ENCODE data around the gene CMTM7.

DNA sequence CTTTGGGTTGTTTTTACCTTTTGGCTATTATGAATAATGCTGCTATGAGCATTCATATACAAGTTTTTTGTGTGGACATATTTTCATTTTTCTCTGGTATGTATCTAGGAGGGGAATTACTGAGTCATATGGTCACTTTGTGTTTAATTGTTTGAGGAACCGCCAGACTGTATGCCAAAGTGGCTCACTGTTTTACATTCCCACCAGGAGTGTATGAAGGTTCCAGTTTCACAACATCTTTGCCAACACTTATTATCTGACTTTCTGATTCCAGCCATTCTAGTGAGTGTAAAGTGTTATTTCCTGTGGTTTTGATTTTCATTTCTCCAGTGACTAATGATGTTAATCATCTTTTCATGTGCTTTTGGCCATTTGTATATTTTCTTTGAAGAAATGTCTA lies 51.8 kb downstream of the CMTM7 start:
- TF ChIP-seq POLR2AphosphoS5 (IDR thresholded peaks at IDR 0.05; ENCODE audit: low read depth, low read length): no peak
- no peak for TF ChIP-seq RAD21 (CRISPR knock-in tag; IDR thresholded peaks at IDR 0.05)
- TF ChIP-seq, protein P1, sequence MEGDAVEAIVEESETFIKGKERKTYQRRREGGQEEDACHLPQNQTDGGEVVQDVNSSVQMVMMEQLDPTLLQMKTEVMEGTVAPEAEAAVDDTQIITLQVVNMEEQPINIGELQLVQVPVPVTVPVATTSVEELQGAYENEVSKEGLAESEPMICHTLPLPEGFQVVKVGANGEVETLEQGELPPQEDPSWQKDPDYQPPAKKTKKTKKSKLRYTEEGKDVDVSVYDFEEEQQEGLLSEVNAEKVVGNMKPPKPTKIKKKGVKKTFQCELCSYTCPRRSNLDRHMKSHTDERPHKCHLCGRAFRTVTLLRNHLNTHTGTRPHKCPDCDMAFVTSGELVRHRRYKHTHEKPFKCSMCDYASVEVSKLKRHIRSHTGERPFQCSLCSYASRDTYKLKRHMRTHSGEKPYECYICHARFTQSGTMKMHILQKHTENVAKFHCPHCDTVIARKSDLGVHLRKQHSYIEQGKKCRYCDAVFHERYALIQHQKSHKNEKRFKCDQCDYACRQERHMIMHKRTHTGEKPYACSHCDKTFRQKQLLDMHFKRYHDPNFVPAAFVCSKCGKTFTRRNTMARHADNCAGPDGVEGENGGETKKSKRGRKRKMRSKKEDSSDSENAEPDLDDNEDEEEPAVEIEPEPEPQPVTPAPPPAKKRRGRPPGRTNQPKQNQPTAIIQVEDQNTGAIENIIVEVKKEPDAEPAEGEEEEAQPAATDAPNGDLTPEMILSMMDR (CRISPR knock-in tag; IDR thresholded peaks at IDR 0.05): no peak
- no peak for TF ChIP-seq ATF1 (CRISPR knock-in tag; IDR thresholded peaks at IDR 0.05)
- TF ChIP-seq MAF1 (CRISPR knock-in tag; IDR thresholded peaks at IDR 0.05; ENCODE audit: borderline replicate concordance): no peak
- TF ChIP-seq NFIC (IDR thresholded peaks at IDR 0.05; ENCODE audit: low read length): no peak
- TF ChIP-seq ATM (IDR thresholded peaks at IDR 0.05; ENCODE audit: borderline replicate concordance): no peak
- TF ChIP-seq, protein P2, sequence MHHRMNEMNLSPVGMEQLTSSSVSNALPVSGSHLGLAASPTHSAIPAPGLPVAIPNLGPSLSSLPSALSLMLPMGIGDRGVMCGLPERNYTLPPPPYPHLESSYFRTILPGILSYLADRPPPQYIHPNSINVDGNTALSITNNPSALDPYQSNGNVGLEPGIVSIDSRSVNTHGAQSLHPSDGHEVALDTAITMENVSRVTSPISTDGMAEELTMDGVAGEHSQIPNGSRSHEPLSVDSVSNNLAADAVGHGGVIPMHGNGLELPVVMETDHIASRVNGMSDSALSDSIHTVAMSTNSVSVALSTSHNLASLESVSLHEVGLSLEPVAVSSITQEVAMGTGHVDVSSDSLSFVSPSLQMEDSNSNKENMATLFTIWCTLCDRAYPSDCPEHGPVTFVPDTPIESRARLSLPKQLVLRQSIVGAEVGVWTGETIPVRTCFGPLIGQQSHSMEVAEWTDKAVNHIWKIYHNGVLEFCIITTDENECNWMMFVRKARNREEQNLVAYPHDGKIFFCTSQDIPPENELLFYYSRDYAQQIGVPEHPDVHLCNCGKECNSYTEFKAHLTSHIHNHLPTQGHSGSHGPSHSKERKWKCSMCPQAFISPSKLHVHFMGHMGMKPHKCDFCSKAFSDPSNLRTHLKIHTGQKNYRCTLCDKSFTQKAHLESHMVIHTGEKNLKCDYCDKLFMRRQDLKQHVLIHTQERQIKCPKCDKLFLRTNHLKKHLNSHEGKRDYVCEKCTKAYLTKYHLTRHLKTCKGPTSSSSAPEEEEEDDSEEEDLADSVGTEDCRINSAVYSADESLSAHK (CRISPR knock-in tag; IDR thresholded peaks at IDR 0.05; ENCODE audit: borderline replicate concordance): no peak
- TF ChIP-seq IKZF1 (IDR thresholded peaks at IDR 0.05): no peak
- TF ChIP-seq ZNF558 (CRISPR knock-in tag; IDR thresholded peaks at IDR 0.05; ENCODE audit: borderline replicate concordance): no peak
- TF ChIP-seq, protein P3, sequence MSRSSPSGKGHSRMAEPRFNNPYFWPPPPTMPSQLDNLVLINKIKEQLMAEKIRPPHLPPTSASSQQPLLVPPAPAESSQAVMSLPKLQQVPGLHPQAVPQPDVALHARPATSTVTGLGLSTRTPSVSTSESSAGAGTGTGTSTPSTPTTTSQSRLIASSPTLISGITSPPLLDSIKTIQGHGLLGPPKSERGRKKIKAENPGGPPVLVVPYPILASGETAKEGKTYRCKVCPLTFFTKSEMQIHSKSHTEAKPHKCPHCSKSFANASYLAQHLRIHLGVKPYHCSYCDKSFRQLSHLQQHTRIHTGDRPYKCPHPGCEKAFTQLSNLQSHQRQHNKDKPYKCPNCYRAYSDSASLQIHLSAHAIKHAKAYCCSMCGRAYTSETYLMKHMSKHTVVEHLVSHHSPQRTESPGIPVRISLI (CRISPR knock-in tag; IDR thresholded peaks at IDR 0.05; ENCODE audit: borderline replicate concordance): no peak
- TF ChIP-seq ZBTB21 (CRISPR knock-in tag; IDR thresholded peaks at IDR 0.05): no peak
- TF ChIP-seq JARID2 (CRISPR knock-in tag; IDR thresholded peaks at IDR 0.05; ENCODE audit: insufficient replicate concordance): no peak
